Stimulated activated naive CD8-positive, alpha-beta T cell treated with anti-CD3 and anti-CD28 coated beads, Interleukin-15, Interleukin-2, amounts not matched to agents 100 ng/mL and 50 ng/mL, for 24 hours (primary cell): ENCODE results near the gene KAZN.
A peak's percentile ranks its signal among the peaks of the same experiment; 100 is the strongest.

Experiments used
- H3K27ac Mint-ChIP-seq: one replicate; pipeline ENCODE4 v1.8.0; 2021; ENCODE audit warnings: mild to moderate bottlenecking, mixed read lengths
- H3K27me3 Mint-ChIP-seq: one replicate; pipeline ENCODE4 v1.8.0; 2021; ENCODE audit warnings: mixed read lengths
- H3K36me3 Mint-ChIP-seq: one replicate; pipeline ENCODE4 v1.8.0; 2021; ENCODE audit warnings: low read depth, mixed read lengths
- H3K4me1 Mint-ChIP-seq: one replicate; pipeline ENCODE4 v1.8.0; 2021; ENCODE audit warnings: low read depth, mixed read lengths
- H3K4me3 Mint-ChIP-seq: one replicate; pipeline ENCODE4 v1.8.0; 2021; ENCODE audit warnings: mild to moderate bottlenecking, mixed read lengths
- H3K9me3 Mint-ChIP-seq: one replicate; pipeline ENCODE4 v1.8.0; 2021; ENCODE audit warnings: mixed read lengths

The KAZN gene

GRCh38 chr1:14923727-14924452 lies 325.4 kb downstream of the KAZN start:
- peaks cover 40% of the 10 kb centered on the region for H3K27me3 Mint-ChIP-seq
- H3K4me1 Mint-ChIP-seq, result peaks cover 6% of the 10 kb centered on the region
- H3K36me3 Mint-ChIP-seq, result no peaks in the 10 kb centered on the region
- peak overlapping the region; percentile 51 for H3K4me3 Mint-ChIP-seq
- H3K9me3 Mint-ChIP-seq, result no peaks in the 10 kb centered on the region
- H3K27ac Mint-ChIP-seq, result no peak overlapping the region

- Mint-ChIP-seq H3K9me3 (no peaks in the 10 kb centered on the region), H3K27ac (no peak overlapping the region), H3K4me1 (peaks cover 6% of the 10 kb centered on the region)
Observed at GRCh38 chr1:14924455-14925331, 326.2 kb downstream of the KAZN start.

GRCh38 chr1:14925336-14926136 lies 327.1 kb downstream of the KAZN start:
- H3K4me1 Mint-ChIP-seq, result peaks cover 6% of the 10 kb centered on the region
- peak overlapping the region; percentile 57 for H3K4me3 Mint-ChIP-seq
- no peaks in the 10 kb centered on the region for H3K36me3 Mint-ChIP-seq
- no peaks in the 10 kb centered on the region for H3K9me3 Mint-ChIP-seq
- H3K27ac Mint-ChIP-seq, result no peak overlapping the region
- peaks cover 40% of the 10 kb centered on the region for H3K27me3 Mint-ChIP-seq

More at GRCh38 chr1:14924455-14925331, 326.2 kb downstream of the KAZN start:
- peak overlapping the region; percentile 57 for H3K4me3 Mint-ChIP-seq
- no peaks in the 10 kb centered on the region for H3K36me3 Mint-ChIP-seq
- peaks cover 40% of the 10 kb centered on the region for H3K27me3 Mint-ChIP-seq

GRCh38 chr1:14926229-14926628 lies 327.7 kb downstream of the KAZN start:
- Mint-ChIP-seq H3K4me1 (peaks cover 6% of the 10 kb centered on the region), H3K27ac (no peak overlapping the region), H3K27me3 (peaks cover 40% of the 10 kb centered on the region), H3K36me3 (no peaks in the 10 kb centered on the region), H3K4me3 (peak overlapping the region; percentile 28), H3K9me3 (no peaks in the 10 kb centered on the region)

- peaks cover 38% of the 10 kb centered on the region for H3K27me3 Mint-ChIP-seq
- H3K9me3 Mint-ChIP-seq, result no peaks in the 10 kb centered on the region
- no peaks in the 10 kb centered on the region for H3K36me3 Mint-ChIP-seq
- H3K4me1 Mint-ChIP-seq, result peaks cover 6% of the 10 kb centered on the region
- H3K27ac Mint-ChIP-seq, result no peak overlapping the region
- H3K4me3 Mint-ChIP-seq, result no peak overlapping the region
Observed at GRCh38 chr1:14926818-14927575, 328.5 kb downstream of the KAZN start.

GRCh38 chr1:14928412-14928811 lies 329.9 kb downstream of the KAZN start:
- H3K27me3 Mint-ChIP-seq, result peaks cover 30% of the 10 kb centered on the region
- H3K9me3 Mint-ChIP-seq, result no peaks in the 10 kb centered on the region
- H3K36me3 Mint-ChIP-seq, result no peaks in the 10 kb centered on the region
- no peak overlapping the region for H3K4me3 Mint-ChIP-seq
- peaks cover 6% of the 10 kb centered on the region for H3K4me1 Mint-ChIP-seq
- no peak overlapping the region for H3K27ac Mint-ChIP-seq

GRCh38 chr1:14928886-14929546 lies 330.5 kb downstream of the KAZN start:
- Mint-ChIP-seq H3K4me3 (no peak overlapping the region), H3K27me3 (peaks cover 28% of the 10 kb centered on the region), H3K4me1 (peaks cover 6% of the 10 kb centered on the region), H3K9me3 (no peaks in the 10 kb centered on the region), H3K27ac (no peak overlapping the region), H3K36me3 (no peaks in the 10 kb centered on the region)

GRCh38 chr1:14929547-14930246 lies 331.2 kb downstream of the KAZN start:
- H3K27ac Mint-ChIP-seq, result no peak overlapping the region
- H3K9me3 Mint-ChIP-seq, result no peaks in the 10 kb centered on the region
- H3K4me3 Mint-ChIP-seq, result no peak overlapping the region
- H3K27me3 Mint-ChIP-seq, result peaks cover 28% of the 10 kb centered on the region
- no peaks in the 10 kb centered on the region for H3K36me3 Mint-ChIP-seq
- H3K4me1 Mint-ChIP-seq, result peaks cover 6% of the 10 kb centered on the region

GRCh38 chr1:14930247-14930965 lies 331.9 kb downstream of the KAZN start:
- Mint-ChIP-seq H3K9me3 (no peaks in the 10 kb centered on the region), H3K4me1 (no peaks in the 10 kb centered on the region), H3K27ac (no peak overlapping the region), H3K4me3 (no peak overlapping the region), H3K27me3 (peaks cover 22% of the 10 kb centered on the region), H3K36me3 (no peaks in the 10 kb centered on the region)

- no peak overlapping the region for H3K4me3 Mint-ChIP-seq
- H3K4me1 Mint-ChIP-seq, result no peaks in the 10 kb centered on the region
- H3K9me3 Mint-ChIP-seq, result no peaks in the 10 kb centered on the region
- peaks cover 7% of the 10 kb centered on the region for H3K27me3 Mint-ChIP-seq
- H3K27ac Mint-ChIP-seq, result no peak overlapping the region
- no peaks in the 10 kb centered on the region for H3K36me3 Mint-ChIP-seq
Observed at GRCh38 chr1:14932034-14932638, 333.7 kb downstream of the KAZN start.

- no peaks in the 10 kb centered on the region for H3K36me3 Mint-ChIP-seq
- H3K27ac Mint-ChIP-seq, result no peak overlapping the region
- H3K9me3 Mint-ChIP-seq, result no peaks in the 10 kb centered on the region
- H3K4me3 Mint-ChIP-seq, result no peak overlapping the region
- H3K4me1 Mint-ChIP-seq, result no peaks in the 10 kb centered on the region
- H3K27me3 Mint-ChIP-seq, result no peaks in the 10 kb centered on the region
Observed at GRCh38 chr1:14934867-14935266, 336.4 kb downstream of the KAZN start.

- no peaks in the 10 kb centered on the region for H3K9me3 Mint-ChIP-seq
- H3K4me3 Mint-ChIP-seq, result no peak overlapping the region
- H3K27me3 Mint-ChIP-seq, result no peaks in the 10 kb centered on the region
- H3K4me1 Mint-ChIP-seq, result no peaks in the 10 kb centered on the region
- H3K36me3 Mint-ChIP-seq, result no peaks in the 10 kb centered on the region
- H3K27ac Mint-ChIP-seq, result no peak overlapping the region
Observed at GRCh38 chr1:14936815-14937214, 338.3 kb downstream of the KAZN start.
